Heart left ventricle (tissue), 16 donors: ENCODE data around the gene SH2D1B. TPM values are rescaled to one million over a fixed set of nuclear protein-coding genes. Genes with fewer than 3 reads are reported as not detected.

ENCODE experiments used
- ATAC-seq, 4 donors: fragments of 200-7000 bp; cut with Tn5 transposase; one replicate each; pipeline ENCODE4 v1.9.1; 2020 to 2022; ENCODE audit warnings: moderate library complexity in 4 of 4, mild to moderate bottlenecking in 3 of 4, moderate number of reproducible peaks in 1 of 4
- DNase-seq, 5 donors: peaks; one replicate each; pipeline ENCODE4 v3.0.0-alpha.2; 2020
- H3K27ac ChIP-seq, 12 donors: fragments of 200-600 bp; sonication (generic) in 4 of 12; one replicate each; pipeline versions ENCODE4 v1.5.0 to v1.8.0; 2016 to 2022; ENCODE audit warnings: mild to moderate bottlenecking in 2 of 12
- H3K27me3 ChIP-seq, 9 donors: fragments of 200-600 bp; sonication (generic) in 2 of 9; one replicate each; pipeline versions ENCODE4 v1.5.1 to v1.8.0; 2016 to 2022; ENCODE audit warnings: mild to moderate bottlenecking in 3 of 9
- H3K36me3 ChIP-seq, 9 donors: fragments of 200-600 bp; sonication (generic) in 2 of 9; one replicate each; pipeline versions ENCODE4 v1.5.0 to v1.8.0; 2018 to 2022; ENCODE audit warnings: mild to moderate bottlenecking in 2 of 9
- H3K4me1 ChIP-seq, 12 donors: fragments of 200-600 bp; sonication (generic) in 4 of 12; one replicate each; pipeline versions ENCODE4 v1.5.0 to v1.8.0; 2016 to 2022; ENCODE audit warnings: mild to moderate bottlenecking in 3 of 12
- H3K4me3 ChIP-seq, 12 donors: fragments of 200-600 bp; sonication (generic) in 4 of 12; one replicate each; pipeline versions ENCODE4 v1.5.0 to v1.8.0; 2017 to 2022; ENCODE audit warnings: mild to moderate bottlenecking in 9 of 12, moderate library complexity in 4 of 12
- H3K9me3 ChIP-seq, 12 donors: fragments of 200-600 bp; sonication (generic) in 4 of 12; one replicate each; pipeline versions ENCODE4 v1.5.0 to v1.8.0; 2016 to 2022; ENCODE audit warnings: mild to moderate bottlenecking in 1 of 12
- CTCF ChIP-seq, 12 donors: fragments of 200-600 bp; sonication (generic) in 4 of 12; IDR thresholded peaks; one replicate each; pipeline versions ENCODE4 v1.5.0 to v1.8.0; 2018 to 2022; ENCODE audit warnings: antibody characterized with exemption in 12 of 12, mild to moderate bottlenecking in 5 of 12
- POLR2A ChIP-seq, 2 donors: fragments of 450-650 bp; IDR thresholded peaks; one replicate each; pipeline ENCODE4 v1.6.1; 2017; ENCODE audit warnings: antibody characterized with exemption in 2 of 2, mild to moderate bottlenecking in 2 of 2, moderate library complexity in 2 of 2
- WGBS, 4 donors: extraction: QIAGEN DNeasy Blood & Tissue Kit in 2 of 4; methylation state at CpG; one replicate each; pipeline versions ENCODE4 v1.1.5 to v1.1.7; 2013 to 2018; 5-methylcytosine and 5-hydroxymethylcytosine counted together
- intact Hi-C, 10 donors: fragments of 100-400 bp; cut with DNase I; formaldehyde crosslinking; loops; one replicate each; pipeline versions ENCODE4 v1.11.1 to v1.14.2; 2022
- polyA plus RNA-seq, 2 donors: library from polyadenylated mRNA; stranded (reverse); fragments of 200-250 nt; gene quantifications; one replicate each; pipeline ENCODE4 v1.2.3, GENCODE V29; 2013
- total RNA-seq, 9 donors: library from RNA; depleted of rRNA in 2 of 9; stranded (reverse); fragments of >200 nt in 2 of 9; fragmentation: NEBNext Ultra II Directional in 3 of 9; extraction: Animal tissue kit (Norgen Biotek cat#: 25700) in 3 of 9; gene quantifications; one replicate each; pipeline versions ENCODE4 v1.1.0 to v1.2.4, GENCODE V29; 2016 to 2023
- donor health status: ischemic (EF 13 %, LVEDD 7.1; RV severe dilation, severe dysfunction).
- donor health status: healthy with polysubstance abuse.
- donor health status: DM: no; HTN: yes; CAD: no.
- donor health status: DM: no; HTN: no; CAD: no.
- donor health status: ischemic (EF 25% LVEDD 6.9; RV normal size, moderate dysfunction).
- donor health status: ischemic (EF 25% LVEDD 5.7; RV mildly dilated, moderate dysfunction).
- donor health status: healthy.
- donor health status: DM: yes; HTN: yes; CAD: no.
- donor health status: ischemic (EF 35%, LVEDD 5.7; RV mildly dilated, moderate dysfunction).
- donor health status: nonischemic (EF 11% LVEDD 7.7; RV severe dilation, severe dysfunction).
- donor health status: DM: yes; HTN: yes; CAD: no.
- donor health status: PGD.
- donor health status: ischemic (EF 29% LVEDD 5.4; RV normal size, mild dysfunction).
- donor health status: nonischemic (EF 23%, LVEDD 6.1; RV moderate dilation, normal function).

Gene SH2D1B
- total and polyA plus RNA-seq, 11 donors, result 0.11 to 1.1 (median 0.35) TPM; not detected in 7

GRCh38 chr1:162381941-162382750 is 29.8 kb downstream of the SH2D1B start:
- H3K4me3 ChIP-seq, result no peak overlapping the region
- TF ChIP-seq POLR2A (IDR thresholded peaks at IDR 0.05) (no peak), CTCF (IDR thresholded peaks at IDR 0.05) (no peak)
- no peaks in the 10 kb centered on the region for H3K27me3 ChIP-seq
- DNase-seq (no peak), ATAC-seq (no peak)
- WGBS, 4 donors, result 86 to 91% (median 88%) methylated on average over 9 to 13 of the region's 13 CpGs
- intact Hi-C loops, result loop anchor here in 3 of 10 donors (10.0 kb wide), 3 partner anchors 97 to 147 kb away; no protein-coding TSS in a partner anchor
- no peak overlapping the region for H3K27ac ChIP-seq
- peaks cover 0 to 6% (median 0%) of the 10 kb centered on the region in 9 donors for H3K36me3 ChIP-seq
- H3K4me1 ChIP-seq, result no peaks in the 10 kb centered on the region
- H3K9me3 ChIP-seq, result no peaks in the 10 kb centered on the region

- H3K9me3 ChIP-seq, result no peaks in the 10 kb centered on the region
- no peak within 1 kb of the TSS for H3K27ac ChIP-seq
- H3K27me3 ChIP-seq, result no peaks in the 10 kb centered on the region
- DNase-seq (no peak), ATAC-seq (no peak)
- H3K4me3 ChIP-seq, result no peak within 1 kb of the TSS
- TF ChIP-seq CTCF (IDR thresholded peaks at IDR 0.05) (no peak), POLR2A (IDR thresholded peaks at IDR 0.05) (no peak)
- no peaks in the 10 kb centered on the region for H3K4me1 ChIP-seq
- intact Hi-C loops, result loop anchor here in 3 of 10 donors (10.0 kb wide), 3 partner anchors 97 to 147 kb away; no protein-coding TSS in a partner anchor
- H3K36me3 ChIP-seq, result peaks cover 0 to 6% (median 0%) of the 10 kb centered on the region in 9 donors
- 81 to 98% (median 94%) methylated on average over 3 of the region's 3 CpGs for WGBS, 4 donors
Measured at GRCh38 chr1:162381383-162381782, 30.6 kb downstream of the SH2D1B start, which contains the start of gene C1orf226. C1orf226 (plus strand) TSS chr1:162381728; CDS start chr1:162381902, 174 bp downstream.

- intact Hi-C loops, result loop anchor here in 3 of 10 donors (10.0 kb wide), 3 partner anchors 95 to 145 kb away; no protein-coding TSS in a partner anchor
- H3K27ac ChIP-seq, result no peak overlapping the region
- WGBS, 4 donors, result 85 to 97% (median 93%) methylated on average over 6 of the region's 6 CpGs
- H3K36me3 ChIP-seq, result peaks cover 0 to 6% (median 0%) of the 10 kb centered on the region in 9 donors
- H3K4me1 ChIP-seq, result no peaks in the 10 kb centered on the region
- ATAC-seq (no peak), DNase-seq (no peak)
- TF ChIP-seq CTCF (IDR thresholded peaks at IDR 0.05) (no peak), POLR2A (IDR thresholded peaks at IDR 0.05) (no peak)
- no peaks in the 10 kb centered on the region for H3K9me3 ChIP-seq
- H3K4me3 ChIP-seq, result no peak overlapping the region
- H3K27me3 ChIP-seq, result no peaks in the 10 kb centered on the region
Measured at GRCh38 chr1:162380061-162380846, 31.7 kb downstream of the SH2D1B start.

GRCh38 chr1:162376691-162377090 is 35.2 kb downstream of the SH2D1B start, which contains the start of gene SPATA46:
SPATA46 (minus strand) TSS chr1:162376854; CDS start chr1:162376790, 64 bp downstream.
- no peak for DNase-seq

More at GRCh38 chr1:162376691-162377090, 35.2 kb downstream of the SH2D1B start, which contains the start of gene SPATA46:
- intact Hi-C loops, result no loop called here
- Histone ChIP-seq H3K4me3 (no peak within 1 kb of the TSS), H3K27ac (no peak within 1 kb of the TSS), H3K4me1 (peaks cover 0 to 6% (median 0%) of the 10 kb centered on the region in 12 donors), H3K36me3 (no peaks in the 10 kb centered on the region), H3K27me3 (no peaks in the 10 kb centered on the region), H3K9me3 (no peaks in the 10 kb centered on the region)
- no peak for ATAC-seq
- 94 to 95% (median 95%) methylated on average over 5 of the region's 5 CpGs for WGBS, 4 donors
- TF ChIP-seq POLR2A (IDR thresholded peaks at IDR 0.05) (no peak), CTCF (IDR thresholded peaks at IDR 0.05) (no peak)
